Astrocyte (in vitro differentiated cells and primary cell): Measurements from ENCODE around the gene SAP30L. TPM values are rescaled to one million over a fixed set of nuclear protein-coding genes. Genes with fewer than 3 reads are reported as not detected.

Source experiments
- DNase-seq: peaks from one replicate; pipeline ENCODE4 v3.0.0-alpha.2; 2010; ENCODE audit warnings: low read depth
- FAIRE-seq: peaks from 2 replicates; lab custom pipeline; 2011; peaks lifted over from hg19 to GRCh38; lab: Jason Lieb, UNC
- H2AFZ ChIP-seq: 2 replicates; pipeline ENCODE4 v1.6.0; 2012; ENCODE audit warnings: low read depth, low read length, inconsistent platforms
- H3K27ac ChIP-seq: 2 replicates; pipeline ENCODE4 v1.5.1; 2011; ENCODE audit warnings: low read depth, low read length, inconsistent platforms
- H3K27me3 ChIP-seq: 2 replicates; pipeline ENCODE4 v1.6.0; 2011; ENCODE audit warnings: low read length, inconsistent platforms; ENCODE audit not compliant: insufficient read depth
- H3K36me3 ChIP-seq: 2 replicates; pipeline ENCODE4 v1.5.1; 2011; ENCODE audit warnings: low read length, inconsistent platforms; ENCODE audit not compliant: insufficient read depth
- H3K4me1 ChIP-seq: 2 replicates; pipeline ENCODE4 v1.5.1; 2011; ENCODE audit warnings: low read length, inconsistent platforms; ENCODE audit not compliant: insufficient read depth
- H3K4me2 ChIP-seq: 2 replicates; pipeline ENCODE4 v1.6.0; 2012; ENCODE audit warnings: low read length, inconsistent platforms
- H3K4me3 ChIP-seq: 2 replicates; pipeline ENCODE4 v1.5.1; 2011; ENCODE audit warnings: low read depth, mild to moderate bottlenecking, low read length, inconsistent platforms; ENCODE audit not compliant: insufficient read depth
- H3K79me2 ChIP-seq: 2 replicates; pipeline ENCODE4 v1.6.0; 2012; ENCODE audit warnings: mild to moderate bottlenecking, low read length, inconsistent platforms; ENCODE audit not compliant: insufficient read depth
- H3K9ac ChIP-seq: 2 replicates; pipeline ENCODE4 v1.6.0; 2012; ENCODE audit warnings: mild to moderate bottlenecking, low read length, inconsistent platforms
- H3K9me3 ChIP-seq: 2 replicates; pipeline ENCODE4 v1.5.1; 2012; ENCODE audit warnings: low read depth, mild to moderate bottlenecking, low read length, inconsistent platforms; ENCODE audit not compliant: insufficient read depth
- H4K20me1 ChIP-seq: 2 replicates; pipeline ENCODE4 v1.6.0; 2012; ENCODE audit warnings: low read length, inconsistent platforms; ENCODE audit not compliant: insufficient read depth
- H3K27ac Mint-ChIP-seq: one replicate; pipeline ENCODE4 v1.8.0; 2021; ENCODE audit warnings: mild to moderate bottlenecking, mixed read lengths; ENCODE audit not compliant: unreplicated experiment
- H3K27me3 Mint-ChIP-seq: one replicate; pipeline ENCODE4 v1.8.0; 2021; ENCODE audit warnings: low read depth, mixed read lengths; ENCODE audit not compliant: unreplicated experiment
- H3K36me3 Mint-ChIP-seq: one replicate; pipeline ENCODE4 v1.8.0; 2021; ENCODE audit warnings: low read depth, mixed read lengths; ENCODE audit not compliant: unreplicated experiment
- H3K4me1 Mint-ChIP-seq: one replicate; pipeline ENCODE4 v1.8.0; 2021; ENCODE audit warnings: low read depth, mixed read lengths; ENCODE audit not compliant: unreplicated experiment
- H3K4me3 Mint-ChIP-seq: one replicate; pipeline ENCODE4 v1.8.0; 2021; ENCODE audit warnings: mild to moderate bottlenecking, moderate library complexity, mixed read lengths; ENCODE audit not compliant: unreplicated experiment
- H3K9me3 Mint-ChIP-seq: one replicate; pipeline ENCODE4 v1.8.0; 2021; ENCODE audit warnings: mild to moderate bottlenecking, mixed read lengths; ENCODE audit not compliant: unreplicated experiment
- EZH2 ChIP-seq: IDR thresholded peaks from 2 replicates; pipeline ENCODE4 v1.6.1; 2012; ENCODE audit warnings: mild to moderate bottlenecking, low read length, inconsistent platforms; ENCODE audit not compliant: insufficient read depth
- total RNA-seq: library from RNA; stranded (reverse); gene quantifications from 2 replicates; pipeline ENCODE4 v1.2.1, GENCODE V29; 2021
- TF ChIP-seq, protein P1 (sequence below): IDR thresholded peaks from 2 replicates; pipeline ENCODE4 v1.5.1; 2011; ENCODE audit warnings: low read depth, mild to moderate bottlenecking, inconsistent platforms, low read length, moderate library complexity; ENCODE audit not compliant: insufficient read depth

The SAP30L gene
- total RNA-seq, 1 donor from 2014 or later, result 26.3 TPM

DNA sequence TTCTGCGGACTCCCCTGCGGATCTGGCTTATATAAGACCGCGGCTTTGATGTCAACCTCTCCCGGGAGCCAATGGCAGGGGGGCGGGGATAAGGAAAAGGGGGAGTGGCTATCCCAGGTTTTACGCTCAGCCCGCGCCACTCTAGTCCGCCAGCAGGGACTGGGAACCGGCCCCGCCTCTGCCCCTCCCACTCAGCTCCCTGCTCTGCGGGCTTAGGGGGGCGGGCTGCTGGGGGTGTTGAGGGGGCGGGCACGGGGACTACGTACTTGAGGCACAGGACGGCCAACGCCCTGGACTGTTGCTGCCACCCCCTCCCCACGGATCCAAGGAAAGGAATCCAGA is 32.4 kb downstream of the SAP30L start, which contains the start of gene HAND1:
Gene HAND1 (minus strand): TSS at position 4 of the 342 bp plus-strand sequence. CDS start 219 bp downstream, outside the sequence.
- Histone ChIP-seq H3K4me1 (peaks cover 12% of the 10 kb centered on the region), H3K9me3 (peaks cover 3% of the 10 kb centered on the region), H3K27me3 (peaks cover 98% of the 10 kb centered on the region), H2AFZ (peak within 1 kb of the TSS; percentile 54), H3K79me2 (no peaks in the 10 kb centered on the region), H3K27ac (no peak within 1 kb of the TSS), H3K36me3 (no peaks in the 10 kb centered on the region), H3K4me2 (peak within 1 kb of the TSS; percentile 75), H3K9ac (no peak within 1 kb of the TSS), H4K20me1 (peaks cover 40% of the 10 kb centered on the region), H3K4me3 (peak within 1 kb of the TSS; percentile 10)
- H3K27ac Mint-ChIP-seq, result peak within 1 kb of the TSS; percentile 55
- H3K4me3 Mint-ChIP-seq, result no peak within 1 kb of the TSS
- H3K4me1 Mint-ChIP-seq, result peaks cover 2% of the 10 kb centered on the region
- H3K9me3 Mint-ChIP-seq, result peaks cover 31% of the 10 kb centered on the region
- FAIRE-seq (no peak), DNase-seq (no peak)
- TF ChIP-seq, protein P1, sequence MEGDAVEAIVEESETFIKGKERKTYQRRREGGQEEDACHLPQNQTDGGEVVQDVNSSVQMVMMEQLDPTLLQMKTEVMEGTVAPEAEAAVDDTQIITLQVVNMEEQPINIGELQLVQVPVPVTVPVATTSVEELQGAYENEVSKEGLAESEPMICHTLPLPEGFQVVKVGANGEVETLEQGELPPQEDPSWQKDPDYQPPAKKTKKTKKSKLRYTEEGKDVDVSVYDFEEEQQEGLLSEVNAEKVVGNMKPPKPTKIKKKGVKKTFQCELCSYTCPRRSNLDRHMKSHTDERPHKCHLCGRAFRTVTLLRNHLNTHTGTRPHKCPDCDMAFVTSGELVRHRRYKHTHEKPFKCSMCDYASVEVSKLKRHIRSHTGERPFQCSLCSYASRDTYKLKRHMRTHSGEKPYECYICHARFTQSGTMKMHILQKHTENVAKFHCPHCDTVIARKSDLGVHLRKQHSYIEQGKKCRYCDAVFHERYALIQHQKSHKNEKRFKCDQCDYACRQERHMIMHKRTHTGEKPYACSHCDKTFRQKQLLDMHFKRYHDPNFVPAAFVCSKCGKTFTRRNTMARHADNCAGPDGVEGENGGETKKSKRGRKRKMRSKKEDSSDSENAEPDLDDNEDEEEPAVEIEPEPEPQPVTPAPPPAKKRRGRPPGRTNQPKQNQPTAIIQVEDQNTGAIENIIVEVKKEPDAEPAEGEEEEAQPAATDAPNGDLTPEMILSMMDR, result no peak
- TF ChIP-seq EZH2, result no peak
- H3K27me3 Mint-ChIP-seq, result peaks cover 84% of the 10 kb centered on the region
- H3K36me3 Mint-ChIP-seq, result peaks cover 2% of the 10 kb centered on the region

DNA sequence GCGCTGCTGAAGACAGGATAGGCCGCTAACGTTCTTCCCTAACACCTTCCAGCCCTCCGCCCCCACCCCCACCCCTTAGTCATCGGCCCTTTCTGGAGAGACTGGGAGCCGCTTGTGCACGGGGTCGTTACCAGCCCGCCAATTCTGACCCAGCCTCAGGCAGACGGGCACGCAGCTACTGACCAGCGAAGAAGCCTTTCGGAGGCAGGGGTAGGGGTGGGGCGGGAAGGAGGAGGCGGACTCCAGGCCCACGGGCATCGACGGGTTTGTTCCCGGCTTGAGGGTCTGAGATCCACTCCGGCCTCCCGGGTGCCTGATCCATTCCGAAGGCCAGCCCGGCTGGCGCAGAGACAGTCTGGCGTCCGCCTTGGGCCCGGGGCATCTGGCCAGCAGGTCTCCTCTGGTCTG is 33.0 kb downstream of the SAP30L start:
- H3K27ac ChIP-seq, result no peak overlapping the region
- TF ChIP-seq, protein P1, result no peak
- no peak for TF ChIP-seq EZH2
- no peaks in the 10 kb centered on the region for H3K79me2 ChIP-seq
- no peak overlapping the region for H3K4me3 Mint-ChIP-seq
- DNase-seq (no peak), FAIRE-seq (no peak)
- H3K27me3 Mint-ChIP-seq, result peaks cover 84% of the 10 kb centered on the region
- peaks cover 39% of the 10 kb centered on the region for H4K20me1 ChIP-seq
- H3K9me3 ChIP-seq, result peaks cover 3% of the 10 kb centered on the region
- H3K36me3 Mint-ChIP-seq, result peaks cover 2% of the 10 kb centered on the region
- H3K4me1 ChIP-seq, result peaks cover 12% of the 10 kb centered on the region
- H3K27me3 ChIP-seq, result peaks cover 98% of the 10 kb centered on the region
- no peak overlapping the region for H3K4me3 ChIP-seq
- H3K4me2 ChIP-seq, result peak overlapping the region; percentile 75
- no peaks in the 10 kb centered on the region for H3K36me3 ChIP-seq
- H3K9ac ChIP-seq, result no peak overlapping the region
- H3K4me1 Mint-ChIP-seq, result peaks cover 1% of the 10 kb centered on the region
- no peak overlapping the region for H3K27ac Mint-ChIP-seq
- H3K9me3 Mint-ChIP-seq, result peaks cover 30% of the 10 kb centered on the region
- H2AFZ ChIP-seq, result no peak overlapping the region

- peaks cover 1% of the 10 kb centered on the region for H3K4me1 Mint-ChIP-seq
- H3K36me3 Mint-ChIP-seq, result no peaks in the 10 kb centered on the region
- FAIRE-seq (no peak), DNase-seq (no peak)
- peaks cover 98% of the 10 kb centered on the region for H3K27me3 ChIP-seq
- no peak overlapping the region for H3K4me3 Mint-ChIP-seq
- no peak overlapping the region for H3K27ac Mint-ChIP-seq
- H3K9ac ChIP-seq, result no peak overlapping the region
- H3K4me1 ChIP-seq, result peaks cover 12% of the 10 kb centered on the region
- H3K4me3 ChIP-seq, result no peak overlapping the region
- TF ChIP-seq, protein P1, result no peak
- TF ChIP-seq EZH2, result peak; percentile 83
- H4K20me1 ChIP-seq, result peaks cover 33% of the 10 kb centered on the region
- no peak overlapping the region for H3K27ac ChIP-seq
- no peaks in the 10 kb centered on the region for H3K36me3 ChIP-seq
- no peak overlapping the region for H2AFZ ChIP-seq
- peaks cover 3% of the 10 kb centered on the region for H3K9me3 ChIP-seq
- peak overlapping the region; percentile 30 for H3K4me2 ChIP-seq
- H3K27me3 Mint-ChIP-seq, result peaks cover 84% of the 10 kb centered on the region
- peaks cover 25% of the 10 kb centered on the region for H3K9me3 Mint-ChIP-seq
- H3K79me2 ChIP-seq, result no peaks in the 10 kb centered on the region
These were observed 33.6 kb downstream of the SAP30L start for GRCh38 chr5:154479160-154479943.
